HuH-7 (cell line): ENCODE measurements around the gene ATG2A.
A peak's percentile ranks its signal among the peaks of the same experiment; 100 is the strongest.

Experiments used
- DNase-seq: peaks from one replicate; pipeline ENCODE4 v3.0.0; 2011; ENCODE audit warnings: low spot score

ATG2A gene

GRCh38 chr11:64885367-64886286, 31.4 kb downstream of the ATG2A start:
- DNase-seq, result no peak

GRCh38 chr11:64884019-64884418, 33.0 kb downstream of the ATG2A start:
- no peak for DNase-seq

GRCh38 chr11:64883575-64883974, 33.4 kb downstream of the ATG2A start:
- no peak for DNase-seq

- DNase-seq, result no peak
These were observed 34.8 kb downstream of the ATG2A start for GRCh38 chr11:64882243-64882642.

GRCh38 chr11:64881476-64881875, 35.5 kb downstream of the ATG2A start:
- DNase-seq, result no peak

GRCh38 chr11:64880240-64881001, 36.6 kb downstream of the ATG2A start:
- DNase-seq, result no peak

GRCh38 chr11:64879244-64879900, 37.6 kb downstream of the ATG2A start:
- no peak for DNase-seq

GRCh38 chr11:64878494-64879243, 38.3 kb downstream of the ATG2A start, which contains the start of gene EHD1:
Gene EHD1, minus strand, starts transcription at chr11:64878621. Its CDS starts 157 bp downstream, at chr11:64878464.
- peak; percentile 94 for DNase-seq

- no peak for DNase-seq
These were observed 38.9 kb downstream of the ATG2A start for GRCh38 chr11:64878223-64878493.

- no peak for DNase-seq
These were observed 39.4 kb downstream of the ATG2A start for GRCh38 chr11:64877390-64878222.

- no peak for DNase-seq
These were observed 40.1 kb downstream of the ATG2A start for GRCh38 chr11:64876835-64877341.

GRCh38 chr11:64876229-64876750, 40.7 kb downstream of the ATG2A start:
- DNase-seq, result no peak

GRCh38 chr11:64875369-64876228, 41.4 kb downstream of the ATG2A start:
- DNase-seq, result no peak

GRCh38 chr11:64874308-64875240, 42.4 kb downstream of the ATG2A start:
- DNase-seq, result no peak

GRCh38 chr11:64872790-64873488, 44.1 kb downstream of the ATG2A start:
- peak; percentile 60 for DNase-seq

- DNase-seq, result no peak
These were observed 45.5 kb downstream of the ATG2A start for GRCh38 chr11:64871492-64871891.

- no peak for DNase-seq
These were observed 46.0 kb downstream of the ATG2A start for GRCh38 chr11:64870893-64871466.
